HEK293 (cell line): ENCODE results near the gene TOR4A.

Source experiments
- ATF2 ChIP-seq: fragments of 450-650 bp; formaldehyde crosslinking; IDR thresholded peaks from 2 replicates; pipeline ENCODE4 v1.5.1; 2016; ENCODE audit warnings: missing biosample characterization, missing genetic modification characterization, low read depth
- CTCF ChIP-seq: fragments of 450-650 bp; formaldehyde crosslinking; IDR thresholded peaks from 2 replicates; pipeline ENCODE4 v1.5.1; 2016; ENCODE audit warnings: missing biosample characterization, missing genetic modification characterization
- EGR2 ChIP-seq: fragments of 450-650 bp; formaldehyde crosslinking; IDR thresholded peaks from 2 replicates; pipeline ENCODE4 v1.5.1; 2016; ENCODE audit warnings: low read depth, missing biosample characterization, missing genetic modification characterization
- HOXA7 ChIP-seq: sonication (generic); formaldehyde crosslinking; IDR thresholded peaks from 2 replicates; pipeline ENCODE4 v1.8.1; 2022; ENCODE audit warnings: missing genetic modification reagents, borderline replicate concordance
- MZF1 ChIP-seq: fragments of 450-650 bp; formaldehyde crosslinking; IDR thresholded peaks from 2 replicates; pipeline ENCODE4 v1.5.1; 2017; ENCODE audit warnings: missing biosample characterization, missing genetic modification characterization, borderline replicate concordance
- RBAK ChIP-seq: fragments of 450-650 bp; formaldehyde crosslinking; IDR thresholded peaks from 2 replicates; pipeline ENCODE4 v1.5.1; 2016; ENCODE audit warnings: missing biosample characterization, missing genetic modification characterization
- SALL2 ChIP-seq: fragments of 450-650 bp; formaldehyde crosslinking; IDR thresholded peaks from 2 replicates; pipeline ENCODE4 v1.5.0; 2017; ENCODE audit warnings: missing biosample characterization, mild to moderate bottlenecking, missing genetic modification characterization, borderline replicate concordance
- TCF7L2 ChIP-seq: IDR thresholded peaks from 2 replicates; pipeline ENCODE4 v1.6.1; 2011; ENCODE audit warnings: low read depth, mild to moderate bottlenecking, inconsistent platforms, low read length, moderate library complexity, borderline replicate concordance
- TSHZ1 ChIP-seq: fragments of 450-650 bp; formaldehyde crosslinking; IDR thresholded peaks from 2 replicates; pipeline ENCODE4 v1.5.1; 2016; ENCODE audit warnings: missing biosample characterization, missing genetic modification characterization, borderline replicate concordance
- ZBTB20 ChIP-seq: fragments of 450-650 bp; formaldehyde crosslinking; IDR thresholded peaks from 2 replicates; pipeline ENCODE4 v1.5.1; 2016; ENCODE audit warnings: missing biosample characterization, missing genetic modification characterization
- ZBTB21 ChIP-seq: fragments of 450-650 bp; formaldehyde crosslinking; IDR thresholded peaks from 2 replicates; pipeline ENCODE4 v1.5.1; 2017; ENCODE audit warnings: missing biosample characterization, missing genetic modification characterization
- ZFP3 ChIP-seq: fragments of 450-650 bp; formaldehyde crosslinking; IDR thresholded peaks from 2 replicates; pipeline ENCODE4 v1.5.1; 2016; ENCODE audit warnings: low read depth, missing biosample characterization, missing genetic modification characterization
- ZFP37 ChIP-seq: fragments of 450-650 bp; formaldehyde crosslinking; IDR thresholded peaks from 2 replicates; pipeline ENCODE4 v1.5.1; 2016; ENCODE audit warnings: missing biosample characterization, missing genetic modification characterization
- ZIC2 ChIP-seq: fragments of 450-650 bp; formaldehyde crosslinking; IDR thresholded peaks from 2 replicates; pipeline ENCODE4 v1.5.1; 2016; ENCODE audit warnings: missing biosample characterization, missing genetic modification characterization
- ZNF140 ChIP-seq: fragments of 450-650 bp; formaldehyde crosslinking; IDR thresholded peaks from 2 replicates; pipeline ENCODE4 v1.5.1; 2016; ENCODE audit warnings: missing biosample characterization, missing genetic modification characterization
- ZNF169 ChIP-seq: fragments of 450-650 bp; formaldehyde crosslinking; IDR thresholded peaks from 2 replicates; pipeline ENCODE4 v1.5.1; 2016; ENCODE audit warnings: missing biosample characterization, missing genetic modification characterization
- ZNF280D ChIP-seq: fragments of 450-650 bp; formaldehyde crosslinking; IDR thresholded peaks from 2 replicates; pipeline ENCODE4 v1.5.1; 2016; ENCODE audit warnings: missing biosample characterization, missing genetic modification characterization
- ZNF292 ChIP-seq: fragments of 450-650 bp; formaldehyde crosslinking; IDR thresholded peaks from 2 replicates; pipeline ENCODE4 v1.5.1; 2016; ENCODE audit warnings: low read depth, missing biosample characterization, missing genetic modification characterization, borderline replicate concordance
- ZNF302 ChIP-seq: fragments of 450-650 bp; formaldehyde crosslinking; IDR thresholded peaks from 2 replicates; pipeline ENCODE4 v1.5.1; 2016; ENCODE audit warnings: missing biosample characterization, missing genetic modification characterization, low read depth
- ZNF518A ChIP-seq: fragments of 450-650 bp; formaldehyde crosslinking; conservative IDR thresholded peaks from 2 replicates; pipeline ENCODE4 v1.5.1; 2016; ENCODE audit warnings: low read depth, missing biosample characterization, missing genetic modification characterization
- ZNF544 ChIP-seq: fragments of 450-650 bp; formaldehyde crosslinking; IDR thresholded peaks from 2 replicates; pipeline ENCODE4 v1.5.0; 2017; ENCODE audit warnings: missing biosample characterization, missing genetic modification characterization
- ZNF660 ChIP-seq: fragments of 450-650 bp; IDR thresholded peaks from 2 replicates; pipeline ENCODE4 v1.5.1; 2018; ENCODE audit warnings: missing biosample characterization, mild to moderate bottlenecking, missing genetic modification characterization
- ZNF664 ChIP-seq: fragments of 450-650 bp; formaldehyde crosslinking; IDR thresholded peaks from 2 replicates; pipeline ENCODE4 v1.5.1; 2016; ENCODE audit warnings: missing biosample characterization, missing genetic modification characterization

The TOR4A gene

GRCh38 chr9:137236238-137236935, 41.1 kb upstream of the TOR4A start (continued):
- TF ChIP-seq ZNF660 (peak; percentile 83), ZBTB21 (tag by site-specific recombination) (no peak), ZNF169 (tag by site-specific recombination) (no peak), ZIC2 (tag by site-specific recombination) (peak; percentile 95), RBAK (tag by site-specific recombination) (no peak), ZFP37 (tag by site-specific recombination) (0 out of 2 replicates have a peak, but pooled peaks have one; percentile 44), TSHZ1 (tag by site-specific recombination) (no peak), ZNF544 (tag by site-specific recombination) (no peak), MZF1 (tag by site-specific recombination) (no peak), TCF7L2 (no peak), HOXA7 (no peak), ZNF140 (tag by site-specific recombination) (no peak), ZNF292 (no peak), ZBTB20 (peak; percentile 35; the same call in 1 of the 2 replicates), ZFP3 (tag by site-specific recombination) (no peak), CTCF (tag by site-specific recombination) (peak; percentile 99), ZNF280D (tag by site-specific recombination) (no peak), ZNF302 (tag by site-specific recombination) (no peak), ZNF518A (tag by site-specific recombination) (no peak), EGR2 (tag by site-specific recombination) (peak; percentile 79), ZNF664 (no peak), ATF2 (tag by site-specific recombination) (no peak), SALL2 (tag by site-specific recombination) (no peak)
